ENCODE measurements around the gene PIK3R3.

PIK3R3 gene

GRCh38 chr1:46132529-46133180 lies at the start of gene PIK3R3:
PIK3R3 (minus strand) TSS chr1:46132629; CDS start chr1:46131952, 677 bp downstream.
- Histone ChIP-seq H3K4me1 (ENCODE audit: insufficient read depth, low read length) (peaks cover 14% of the 10 kb centered on the region), H3K27me3 (ENCODE audit: control insufficient read depth in 1 of 2, insufficient read depth in 2 of 2, low read length in 2 of 2) (no peaks in the 10 kb centered on the region), H3K9ac (ENCODE audit: low read length) (peak within 1 kb of the TSS; percentile 93), H3K36me3 (ENCODE audit: insufficient read depth, low read length) (no peaks in the 10 kb centered on the region), H3K4me3 (ENCODE audit: low read depth in 1 of 2, low read length in 2 of 2) (peak within 1 kb of the TSS; percentile 58 to 97), H3K9me3 (ENCODE audit: low read length) (no peaks in the 10 kb centered on the region), H3K27ac (ENCODE audit: low read depth, low read length) (peak within 1 kb of the TSS; percentile 84)

- Histone ChIP-seq H3K36me3 (ENCODE audit: insufficient read depth, low read length) (no peaks in the 10 kb centered on the region), H3K9me3 (ENCODE audit: low read length) (no peaks in the 10 kb centered on the region), H3K4me1 (ENCODE audit: insufficient read depth, low read length) (peaks cover 13% of the 10 kb centered on the region), H3K4me3 (ENCODE audit: low read depth in 1 of 2, low read length in 2 of 2) (no peak overlapping the region), H3K27me3 (ENCODE audit: control insufficient read depth in 1 of 2, insufficient read depth in 2 of 2, low read length in 2 of 2) (no peaks in the 10 kb centered on the region), H3K27ac (ENCODE audit: low read depth, low read length) (no peak overlapping the region), H3K9ac (ENCODE audit: low read length) (no peak overlapping the region)
Observed at GRCh38 chr1:46181343-46182260, 49.2 kb upstream of the PIK3R3 start.

- Histone ChIP-seq H3K4me3 (ENCODE audit: low read depth in 1 of 2, low read length in 2 of 2) (no peak overlapping the region), H3K36me3 (ENCODE audit: insufficient read depth, low read length) (no peaks in the 10 kb centered on the region), H3K27me3 (ENCODE audit: control insufficient read depth in 1 of 2, insufficient read depth in 2 of 2, low read length in 2 of 2) (no peaks in the 10 kb centered on the region), H3K4me1 (ENCODE audit: insufficient read depth, low read length) (peaks cover 13% of the 10 kb centered on the region), H3K27ac (ENCODE audit: low read depth, low read length) (no peak overlapping the region), H3K9me3 (ENCODE audit: low read length) (no peaks in the 10 kb centered on the region), H3K9ac (ENCODE audit: low read length) (no peak overlapping the region)
Observed at GRCh38 chr1:46180082-46180616, 47.7 kb upstream of the PIK3R3 start.

GRCh38 chr1:46179138-46180081 lies 47.0 kb upstream of the PIK3R3 start:
- H3K4me1 ChIP-seq (ENCODE audit: insufficient read depth, low read length) = peaks cover 19% of the 10 kb centered on the region
- H3K27ac ChIP-seq (ENCODE audit: low read depth, low read length) = no peak overlapping the region
- no peaks in the 10 kb centered on the region for H3K9me3 ChIP-seq (ENCODE audit: low read length)
- no peaks in the 10 kb centered on the region for H3K27me3 ChIP-seq (ENCODE audit: control insufficient read depth in 1 of 2, insufficient read depth in 2 of 2, low read length in 2 of 2)
- no peaks in the 10 kb centered on the region for H3K36me3 ChIP-seq (ENCODE audit: insufficient read depth, low read length)
- no peak overlapping the region for H3K9ac ChIP-seq (ENCODE audit: low read length)
- H3K4me3 ChIP-seq (ENCODE audit: low read depth in 1 of 2, low read length in 2 of 2) = no peak overlapping the region

- Histone ChIP-seq H3K9ac (ENCODE audit: low read length) (no peak within 1 kb of the TSS), H3K4me3 (ENCODE audit: low read depth in 1 of 2, low read length in 2 of 2) (no peak within 1 kb of the TSS), H3K4me1 (ENCODE audit: insufficient read depth, low read length) (peaks cover 25% of the 10 kb centered on the region), H3K9me3 (ENCODE audit: low read length) (no peaks in the 10 kb centered on the region), H3K27me3 (ENCODE audit: control insufficient read depth in 1 of 2, insufficient read depth in 2 of 2, low read length in 2 of 2) (no peaks in the 10 kb centered on the region), H3K27ac (ENCODE audit: low read depth, low read length) (no peak within 1 kb of the TSS), H3K36me3 (ENCODE audit: insufficient read depth, low read length) (no peaks in the 10 kb centered on the region)
Observed at GRCh38 chr1:46176211-46176865, 43.9 kb upstream of the PIK3R3 start, which contains the start of gene P3R3URF. P3R3URF (minus strand) TSS chr1:46176488; CDS start chr1:46176471, 17 bp downstream.

GRCh38 chr1:46175243-46175642 lies 42.8 kb upstream of the PIK3R3 start:
- Histone ChIP-seq H3K9ac (ENCODE audit: low read length) (no peak overlapping the region), H3K27ac (ENCODE audit: low read depth, low read length) (no peak overlapping the region), H3K4me3 (ENCODE audit: low read depth in 1 of 2, low read length in 2 of 2) (no peak overlapping the region), H3K27me3 (ENCODE audit: control insufficient read depth in 1 of 2, insufficient read depth in 2 of 2, low read length in 2 of 2) (no peaks in the 10 kb centered on the region), H3K4me1 (ENCODE audit: insufficient read depth, low read length) (peaks cover 25% of the 10 kb centered on the region), H3K9me3 (ENCODE audit: low read length) (no peaks in the 10 kb centered on the region), H3K36me3 (ENCODE audit: insufficient read depth, low read length) (no peaks in the 10 kb centered on the region)

- Histone ChIP-seq H3K9me3 (ENCODE audit: low read length) (no peaks in the 10 kb centered on the region), H3K27ac (ENCODE audit: low read depth, low read length) (no peak within 1 kb of the TSS), H3K4me1 (ENCODE audit: insufficient read depth, low read length) (peaks cover 25% of the 10 kb centered on the region), H3K27me3 (ENCODE audit: control insufficient read depth in 1 of 2, insufficient read depth in 2 of 2, low read length in 2 of 2) (no peaks in the 10 kb centered on the region), H3K4me3 (ENCODE audit: low read depth in 1 of 2, low read length in 2 of 2) (peak within 1 kb of the TSS in 1 of 2 donors; percentile 8), H3K9ac (ENCODE audit: low read length) (no peak within 1 kb of the TSS), H3K36me3 (ENCODE audit: insufficient read depth, low read length) (no peaks in the 10 kb centered on the region)
Observed at GRCh38 chr1:46174448-46175231, 42.2 kb upstream of the PIK3R3 start, which contains the start of gene TSPAN1. TSPAN1 (plus strand) TSS chr1:46175087; CDS start chr1:46181108, 6,021 bp downstream.

GRCh38 chr1:46173361-46173856 lies 41.0 kb upstream of the PIK3R3 start:
- peak overlapping the region; percentile 43 for H3K27ac ChIP-seq (ENCODE audit: low read depth, low read length)
- H3K9ac ChIP-seq (ENCODE audit: low read length) = no peak overlapping the region
- peak overlapping the region in 1 of 2 donors; percentile 8 for H3K4me3 ChIP-seq (ENCODE audit: low read depth in 1 of 2, low read length in 2 of 2)
- H3K27me3 ChIP-seq (ENCODE audit: control insufficient read depth in 1 of 2, insufficient read depth in 2 of 2, low read length in 2 of 2) = peaks cover 0 to 3% of the 10 kb centered on the region in 2 donors
- H3K4me1 ChIP-seq (ENCODE audit: insufficient read depth, low read length) = peaks cover 21% of the 10 kb centered on the region
- H3K36me3 ChIP-seq (ENCODE audit: insufficient read depth, low read length) = no peaks in the 10 kb centered on the region
- H3K9me3 ChIP-seq (ENCODE audit: low read length) = no peaks in the 10 kb centered on the region

GRCh38 chr1:46172321-46172720 lies 39.9 kb upstream of the PIK3R3 start:
- H3K27ac ChIP-seq (ENCODE audit: low read depth, low read length) = no peak overlapping the region
- peaks cover 25% of the 10 kb centered on the region for H3K4me1 ChIP-seq (ENCODE audit: insufficient read depth, low read length)

GRCh38 chr1:46171871-46172270 lies 39.4 kb upstream of the PIK3R3 start:
- peaks cover 0 to 6% of the 10 kb centered on the region in 2 donors for H3K27me3 ChIP-seq (ENCODE audit: control insufficient read depth in 1 of 2, insufficient read depth in 2 of 2, low read length in 2 of 2)
- H3K4me3 ChIP-seq (ENCODE audit: low read depth in 1 of 2, low read length in 2 of 2) = no peak overlapping the region
- no peak overlapping the region for H3K27ac ChIP-seq (ENCODE audit: low read depth, low read length)
- no peak overlapping the region for H3K9ac ChIP-seq (ENCODE audit: low read length)
- H3K4me1 ChIP-seq (ENCODE audit: insufficient read depth, low read length) = peaks cover 28% of the 10 kb centered on the region
- no peaks in the 10 kb centered on the region for H3K36me3 ChIP-seq (ENCODE audit: insufficient read depth, low read length)
- H3K9me3 ChIP-seq (ENCODE audit: low read length) = no peaks in the 10 kb centered on the region

More at GRCh38 chr1:46172321-46172720, 39.9 kb upstream of the PIK3R3 start:
- H3K9ac ChIP-seq (ENCODE audit: low read length) = no peak overlapping the region
- H3K9me3 ChIP-seq (ENCODE audit: low read length) = no peaks in the 10 kb centered on the region
- no peak overlapping the region for H3K4me3 ChIP-seq (ENCODE audit: low read depth in 1 of 2, low read length in 2 of 2)
- H3K36me3 ChIP-seq (ENCODE audit: insufficient read depth, low read length) = no peaks in the 10 kb centered on the region
- peaks cover 0 to 6% of the 10 kb centered on the region in 2 donors for H3K27me3 ChIP-seq (ENCODE audit: control insufficient read depth in 1 of 2, insufficient read depth in 2 of 2, low read length in 2 of 2)

All from muscle layer of colon (tissue), 2 donors.